GM12874 (cell line): ENCODE measurements around the gene RIN3.

Experiments used
- TF ChIP-seq, protein P1 (sequence below): IDR thresholded peaks from 2 replicates; pipeline ENCODE4 v1.5.1; 2011; ENCODE audit warnings: low read depth, mild to moderate bottlenecking, control low read depth, low read length, moderate library complexity; ENCODE audit not compliant: insufficient read depth

Gene RIN3

DNA sequence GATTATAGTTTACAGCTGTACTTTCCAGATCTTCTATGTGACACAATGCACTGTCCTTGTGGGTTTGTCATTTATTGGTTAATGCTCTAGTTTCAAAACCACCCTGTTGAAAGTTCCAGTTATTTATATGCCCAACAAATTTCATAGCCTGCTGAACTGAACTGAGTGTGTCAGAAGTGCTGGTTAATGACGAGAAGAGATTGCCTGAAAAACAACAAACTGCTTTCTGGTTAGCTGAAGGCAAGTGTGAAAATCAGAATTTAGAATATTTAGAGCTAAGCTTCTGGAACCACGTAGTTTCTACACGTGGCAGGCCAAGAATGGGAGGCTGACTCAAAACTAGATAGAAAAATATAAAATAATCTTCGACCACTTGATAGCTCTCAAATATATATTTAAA is 19.1 kb upstream of the RIN3 start:
- TF ChIP-seq, protein P1, sequence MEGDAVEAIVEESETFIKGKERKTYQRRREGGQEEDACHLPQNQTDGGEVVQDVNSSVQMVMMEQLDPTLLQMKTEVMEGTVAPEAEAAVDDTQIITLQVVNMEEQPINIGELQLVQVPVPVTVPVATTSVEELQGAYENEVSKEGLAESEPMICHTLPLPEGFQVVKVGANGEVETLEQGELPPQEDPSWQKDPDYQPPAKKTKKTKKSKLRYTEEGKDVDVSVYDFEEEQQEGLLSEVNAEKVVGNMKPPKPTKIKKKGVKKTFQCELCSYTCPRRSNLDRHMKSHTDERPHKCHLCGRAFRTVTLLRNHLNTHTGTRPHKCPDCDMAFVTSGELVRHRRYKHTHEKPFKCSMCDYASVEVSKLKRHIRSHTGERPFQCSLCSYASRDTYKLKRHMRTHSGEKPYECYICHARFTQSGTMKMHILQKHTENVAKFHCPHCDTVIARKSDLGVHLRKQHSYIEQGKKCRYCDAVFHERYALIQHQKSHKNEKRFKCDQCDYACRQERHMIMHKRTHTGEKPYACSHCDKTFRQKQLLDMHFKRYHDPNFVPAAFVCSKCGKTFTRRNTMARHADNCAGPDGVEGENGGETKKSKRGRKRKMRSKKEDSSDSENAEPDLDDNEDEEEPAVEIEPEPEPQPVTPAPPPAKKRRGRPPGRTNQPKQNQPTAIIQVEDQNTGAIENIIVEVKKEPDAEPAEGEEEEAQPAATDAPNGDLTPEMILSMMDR = no peak

GRCh38 chr14:92495027-92495426 is 18.6 kb upstream of the RIN3 start:
- TF ChIP-seq, protein P1 = no peak

- TF ChIP-seq, protein P1 = no peak
Measured at GRCh38 chr14:92496191-92496857, 17.3 kb upstream of the RIN3 start.

GRCh38 chr14:92497391-92497790 is 16.2 kb upstream of the RIN3 start:
- TF ChIP-seq, protein P1 = no peak

GRCh38 chr14:92499234-92499633 is 14.3 kb upstream of the RIN3 start:
- TF ChIP-seq, protein P1 = no peak

- TF ChIP-seq, protein P1 = no peak
Measured at GRCh38 chr14:92500491-92500941, 13.1 kb upstream of the RIN3 start.

GRCh38 chr14:92501891-92502351 is 11.7 kb upstream of the RIN3 start:
- TF ChIP-seq, protein P1 = no peak
